ENCODE results near the gene LEKR1. TPM values are rescaled to one million over a fixed set of nuclear protein-coding genes. Genes with fewer than 3 reads are reported as not detected.

The LEKR1 gene
- total RNA-seq, 1 donor from 2014 or later, result 0.27 TPM

- TF ChIP-seq, protein P1, sequence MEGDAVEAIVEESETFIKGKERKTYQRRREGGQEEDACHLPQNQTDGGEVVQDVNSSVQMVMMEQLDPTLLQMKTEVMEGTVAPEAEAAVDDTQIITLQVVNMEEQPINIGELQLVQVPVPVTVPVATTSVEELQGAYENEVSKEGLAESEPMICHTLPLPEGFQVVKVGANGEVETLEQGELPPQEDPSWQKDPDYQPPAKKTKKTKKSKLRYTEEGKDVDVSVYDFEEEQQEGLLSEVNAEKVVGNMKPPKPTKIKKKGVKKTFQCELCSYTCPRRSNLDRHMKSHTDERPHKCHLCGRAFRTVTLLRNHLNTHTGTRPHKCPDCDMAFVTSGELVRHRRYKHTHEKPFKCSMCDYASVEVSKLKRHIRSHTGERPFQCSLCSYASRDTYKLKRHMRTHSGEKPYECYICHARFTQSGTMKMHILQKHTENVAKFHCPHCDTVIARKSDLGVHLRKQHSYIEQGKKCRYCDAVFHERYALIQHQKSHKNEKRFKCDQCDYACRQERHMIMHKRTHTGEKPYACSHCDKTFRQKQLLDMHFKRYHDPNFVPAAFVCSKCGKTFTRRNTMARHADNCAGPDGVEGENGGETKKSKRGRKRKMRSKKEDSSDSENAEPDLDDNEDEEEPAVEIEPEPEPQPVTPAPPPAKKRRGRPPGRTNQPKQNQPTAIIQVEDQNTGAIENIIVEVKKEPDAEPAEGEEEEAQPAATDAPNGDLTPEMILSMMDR (IDR thresholded peaks at IDR 0.05; ENCODE audit: insufficient read depth, low read depth, low read length), result no peak
- no peak for TF ChIP-seq EZH2 (IDR thresholded peaks at IDR 0.05; ENCODE audit: insufficient read depth, low read length)
- no peaks in the 10 kb centered on the region for H3K36me3 ChIP-seq (ENCODE audit: insufficient read depth, low read length)
- H3K27me3 Mint-ChIP-seq (ENCODE audit: low read depth, unreplicated experiment), result peaks cover 18% of the 10 kb centered on the region
- H3K9ac ChIP-seq (ENCODE audit: low read length), result no peak overlapping the region
- no peaks in the 10 kb centered on the region for H3K4me1 Mint-ChIP-seq (ENCODE audit: low read depth, unreplicated experiment)
- peaks cover 3% of the 10 kb centered on the region for H3K9me3 Mint-ChIP-seq (ENCODE audit: unreplicated experiment)
- no peak overlapping the region for H3K4me2 ChIP-seq (ENCODE audit: low read length)
- H3K27me3 ChIP-seq (ENCODE audit: insufficient read depth, low read length), result no peaks in the 10 kb centered on the region
- DNase-seq (ENCODE audit: low read depth) (no peak), FAIRE-seq (no peak)
- no peak overlapping the region for H3K4me3 ChIP-seq (ENCODE audit: insufficient read depth, low read depth, low read length)
- no peaks in the 10 kb centered on the region for H3K9me3 ChIP-seq (ENCODE audit: insufficient read depth, low read depth, low read length)
- no peaks in the 10 kb centered on the region for H4K20me1 ChIP-seq (ENCODE audit: insufficient read depth, low read length)
- H3K27ac Mint-ChIP-seq (ENCODE audit: unreplicated experiment), result no peak overlapping the region
- peaks cover 7% of the 10 kb centered on the region for H3K4me1 ChIP-seq (ENCODE audit: insufficient read depth, low read length)
- H3K36me3 Mint-ChIP-seq (ENCODE audit: low read depth, unreplicated experiment), result no peaks in the 10 kb centered on the region
- H3K27ac ChIP-seq (ENCODE audit: low read depth, low read length), result no peak overlapping the region
- no peak overlapping the region for H3K4me3 Mint-ChIP-seq (ENCODE audit: unreplicated experiment)
- no peak overlapping the region for H2AFZ ChIP-seq (ENCODE audit: low read depth, low read length)
- H3K79me2 ChIP-seq (ENCODE audit: insufficient read depth, low read length), result no peaks in the 10 kb centered on the region
Observed at GRCh38 chr3:157061265-157061664, 235.1 kb downstream of the LEKR1 start.

DNA sequence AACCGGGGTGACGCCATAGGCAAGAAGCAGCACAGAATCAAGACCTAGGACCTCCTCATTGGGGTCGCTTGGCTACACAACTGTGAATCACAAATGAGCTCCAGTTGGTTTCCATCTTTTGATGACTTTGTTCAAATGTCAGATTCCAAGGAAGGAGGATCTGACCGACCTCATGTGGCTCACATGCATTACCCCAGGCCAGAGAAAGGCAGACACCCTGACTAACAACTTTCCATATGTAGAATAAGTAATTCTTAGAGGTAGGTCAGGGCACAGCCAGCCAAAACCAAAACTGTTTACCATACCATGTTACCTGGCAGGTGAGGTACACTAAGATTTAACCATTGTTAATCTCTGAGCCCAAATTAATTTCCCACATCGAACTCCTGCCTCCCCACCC is 237.3 kb downstream of the LEKR1 start:
- H3K79me2 ChIP-seq (ENCODE audit: insufficient read depth, low read length), result no peaks in the 10 kb centered on the region
- TF ChIP-seq, protein P1 (IDR thresholded peaks at IDR 0.05; ENCODE audit: insufficient read depth, low read depth, low read length), result no peak
- TF ChIP-seq EZH2 (IDR thresholded peaks at IDR 0.05; ENCODE audit: insufficient read depth, low read length), result no peak
- no peaks in the 10 kb centered on the region for H3K9me3 ChIP-seq (ENCODE audit: insufficient read depth, low read depth, low read length)
- H3K36me3 ChIP-seq (ENCODE audit: insufficient read depth, low read length), result no peaks in the 10 kb centered on the region
- no peak overlapping the region for H2AFZ ChIP-seq (ENCODE audit: low read depth, low read length)
- no peak for FAIRE-seq
- Mint-ChIP-seq H3K4me3 (ENCODE audit: unreplicated experiment) (no peak overlapping the region), H3K27me3 (ENCODE audit: low read depth, unreplicated experiment) (peaks cover 25% of the 10 kb centered on the region), H3K36me3 (ENCODE audit: low read depth, unreplicated experiment) (no peaks in the 10 kb centered on the region), H3K9me3 (ENCODE audit: unreplicated experiment) (peaks cover 3% of the 10 kb centered on the region), H3K4me1 (ENCODE audit: low read depth, unreplicated experiment) (no peaks in the 10 kb centered on the region), H3K27ac (ENCODE audit: unreplicated experiment) (no peak overlapping the region)
- H3K9ac ChIP-seq (ENCODE audit: low read length), result no peak overlapping the region
- H3K4me1 ChIP-seq (ENCODE audit: insufficient read depth, low read length), result peaks cover 15% of the 10 kb centered on the region
- no peak overlapping the region for H3K4me2 ChIP-seq (ENCODE audit: low read length)
- no peak overlapping the region for H3K4me3 ChIP-seq (ENCODE audit: insufficient read depth, low read depth, low read length)
- no peaks in the 10 kb centered on the region for H4K20me1 ChIP-seq (ENCODE audit: insufficient read depth, low read length)
- no peaks in the 10 kb centered on the region for H3K27me3 ChIP-seq (ENCODE audit: insufficient read depth, low read length)
- H3K27ac ChIP-seq (ENCODE audit: low read depth, low read length), result no peak overlapping the region
- no peak for DNase-seq (ENCODE audit: low read depth)

DNA sequence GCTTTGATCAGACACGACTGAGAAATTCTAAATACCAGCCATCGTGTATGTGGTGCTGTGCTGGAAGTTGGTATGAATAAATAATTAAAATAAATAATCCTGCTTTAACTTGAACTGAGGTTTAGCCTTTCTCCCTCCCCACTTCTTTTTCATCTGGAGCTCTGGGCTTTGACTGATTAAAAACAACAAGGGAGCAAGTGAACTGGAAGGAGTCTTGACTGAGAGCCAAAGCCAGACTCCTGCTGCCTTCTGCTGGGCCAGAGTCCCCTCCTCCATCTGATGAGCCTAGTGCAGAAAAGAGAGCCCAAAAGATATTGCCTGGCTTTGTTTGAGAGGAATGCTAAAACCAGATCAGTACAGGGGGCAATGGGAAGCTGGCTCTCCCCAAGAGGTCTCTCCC is 237.8 kb downstream of the LEKR1 start:
- H2AFZ ChIP-seq (ENCODE audit: low read depth, low read length), result no peak overlapping the region
- Mint-ChIP-seq H3K36me3 (ENCODE audit: low read depth, unreplicated experiment) (no peaks in the 10 kb centered on the region), H3K9me3 (ENCODE audit: unreplicated experiment) (peaks cover 3% of the 10 kb centered on the region), H3K4me1 (ENCODE audit: low read depth, unreplicated experiment) (no peaks in the 10 kb centered on the region), H3K27ac (ENCODE audit: unreplicated experiment) (no peak overlapping the region), H3K4me3 (ENCODE audit: unreplicated experiment) (no peak overlapping the region), H3K27me3 (ENCODE audit: low read depth, unreplicated experiment) (peaks cover 25% of the 10 kb centered on the region)
- DNase-seq (ENCODE audit: low read depth) (peak; percentile 81), FAIRE-seq (no peak)
- H3K36me3 ChIP-seq (ENCODE audit: insufficient read depth, low read length), result no peaks in the 10 kb centered on the region
- H3K4me3 ChIP-seq (ENCODE audit: insufficient read depth, low read depth, low read length), result no peak overlapping the region
- no peak overlapping the region for H3K9ac ChIP-seq (ENCODE audit: low read length)
- no peak overlapping the region for H3K27ac ChIP-seq (ENCODE audit: low read depth, low read length)
- H3K9me3 ChIP-seq (ENCODE audit: insufficient read depth, low read depth, low read length), result no peaks in the 10 kb centered on the region
- no peaks in the 10 kb centered on the region for H3K27me3 ChIP-seq (ENCODE audit: insufficient read depth, low read length)
- peaks cover 15% of the 10 kb centered on the region for H3K4me1 ChIP-seq (ENCODE audit: insufficient read depth, low read length)
- H4K20me1 ChIP-seq (ENCODE audit: insufficient read depth, low read length), result no peaks in the 10 kb centered on the region
- TF ChIP-seq, protein P1 (IDR thresholded peaks at IDR 0.05; ENCODE audit: insufficient read depth, low read depth, low read length), result no peak
- no peak for TF ChIP-seq EZH2 (IDR thresholded peaks at IDR 0.05; ENCODE audit: insufficient read depth, low read length)
- no peaks in the 10 kb centered on the region for H3K79me2 ChIP-seq (ENCODE audit: insufficient read depth, low read length)
- no peak overlapping the region for H3K4me2 ChIP-seq (ENCODE audit: low read length)
